Neuron (in vitro differentiated cells): Measurements from ENCODE around the gene AGO1.
A peak's percentile ranks its signal among the peaks of the same experiment; 100 is the strongest.
"Not testable (repeated sequence)": the region's sequence is repeated elsewhere in the genome, so short reads cannot be mapped to it uniquely, and the experiment has no call there.

ENCODE experiments used
- H2AFZ ChIP-seq: one replicate; pipeline ENCODE4 v1.6.1; 2013; ENCODE audit warnings: low read depth, mild to moderate bottlenecking, inconsistent platforms, low read length, moderate library complexity
- H3K27me3 ChIP-seq: one replicate; pipeline ENCODE4 v1.6.1; 2013; ENCODE audit warnings: low read length; ENCODE audit not compliant: insufficient read depth
- H3K36me3 ChIP-seq: one replicate; pipeline ENCODE4 v1.6.1; 2013; ENCODE audit warnings: low read length; ENCODE audit not compliant: insufficient read depth
- H3K4me1 ChIP-seq: one replicate; pipeline ENCODE4 v1.6.1; 2013; ENCODE audit warnings: low read length; ENCODE audit not compliant: insufficient read depth
- H3K4me3 ChIP-seq: 2 replicates; pipeline ENCODE4 v1.5.1; 2013; ENCODE audit warnings: mild to moderate bottlenecking, low read length, moderate library complexity
- H3K9me3 ChIP-seq: one replicate; pipeline ENCODE4 v1.6.1; 2013; ENCODE audit warnings: low read length

Gene AGO1

DNA sequence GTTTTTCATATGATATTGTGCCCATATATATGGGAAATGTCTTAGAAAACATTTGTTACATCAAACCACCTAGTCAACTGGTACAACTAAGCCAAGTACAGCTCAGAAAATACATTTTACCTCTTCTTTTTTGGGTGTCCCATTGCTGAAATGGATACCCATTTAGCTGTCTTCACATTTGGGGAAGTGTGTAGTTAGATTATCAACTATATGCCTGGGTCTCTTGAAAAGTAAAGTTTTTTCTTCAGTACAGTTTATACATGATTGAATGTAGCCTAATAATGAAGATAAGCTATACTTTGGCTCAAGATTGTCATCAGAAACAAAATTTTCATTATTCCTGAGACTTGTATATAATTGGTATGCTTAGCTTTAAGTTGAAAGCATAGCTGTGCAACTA is 49.9 kb downstream of the AGO1 start:
- H2AFZ ChIP-seq: no peak overlapping the region
- peaks cover 40% of the 10 kb centered on the region for H3K4me1 ChIP-seq
- H3K9me3 ChIP-seq: no peaks in the 10 kb centered on the region
- H3K4me3 ChIP-seq: peak overlapping the region; percentile 99
- peaks cover 2% of the 10 kb centered on the region for H3K36me3 ChIP-seq
- no peaks in the 10 kb centered on the region for H3K27me3 ChIP-seq

DNA sequence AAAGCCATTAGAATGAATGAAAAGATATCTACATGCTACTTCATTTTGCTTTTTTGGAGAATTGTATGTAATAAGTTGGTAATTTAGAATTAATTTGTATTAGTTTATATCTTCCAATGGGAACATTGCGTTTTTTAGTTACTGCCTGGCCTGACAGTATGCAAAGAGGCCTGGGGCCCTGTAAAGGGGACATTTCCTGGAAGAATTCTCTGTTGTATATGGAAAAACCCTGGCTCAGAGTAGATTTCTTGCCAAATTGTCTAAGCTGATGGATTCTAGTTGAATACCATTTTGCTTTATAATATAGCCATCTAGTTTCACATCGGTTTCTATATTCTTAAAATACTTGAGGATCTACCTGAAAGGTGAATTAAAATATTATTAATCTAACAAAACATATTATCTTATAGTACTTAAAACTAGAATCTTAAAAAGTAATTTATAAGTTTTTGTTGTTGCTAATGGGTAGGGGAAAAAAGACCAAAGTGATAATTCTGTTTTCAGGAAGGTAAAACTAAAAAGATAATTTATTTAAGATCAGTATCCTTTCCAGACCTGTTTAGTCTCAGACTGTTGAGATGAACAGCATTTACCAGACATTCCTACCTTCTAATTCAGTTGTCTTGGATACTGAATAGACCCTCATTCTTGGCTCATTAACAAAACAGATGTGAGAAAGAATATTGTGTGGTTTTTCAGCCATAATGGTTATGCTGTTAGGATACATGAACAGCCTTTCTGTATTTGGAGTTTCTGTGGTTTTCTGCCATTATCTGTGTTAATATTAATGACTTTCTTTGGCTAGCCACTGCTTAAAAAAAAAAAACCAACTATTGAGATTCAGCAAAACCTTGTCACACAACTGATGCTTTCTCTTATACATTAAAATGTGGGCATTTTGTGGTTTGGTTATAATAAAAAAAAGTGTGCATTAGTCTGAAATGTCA is 52.7 kb downstream of the AGO1 start:
- peak overlapping the region; percentile 27 for H3K4me3 ChIP-seq
- H3K27me3 ChIP-seq: no peaks in the 10 kb centered on the region
- H3K9me3 ChIP-seq: no peaks in the 10 kb centered on the region
- H3K36me3 ChIP-seq: peaks cover 5% of the 10 kb centered on the region
- H2AFZ ChIP-seq: no peak overlapping the region
- H3K4me1 ChIP-seq: peaks cover 33% of the 10 kb centered on the region

DNA sequence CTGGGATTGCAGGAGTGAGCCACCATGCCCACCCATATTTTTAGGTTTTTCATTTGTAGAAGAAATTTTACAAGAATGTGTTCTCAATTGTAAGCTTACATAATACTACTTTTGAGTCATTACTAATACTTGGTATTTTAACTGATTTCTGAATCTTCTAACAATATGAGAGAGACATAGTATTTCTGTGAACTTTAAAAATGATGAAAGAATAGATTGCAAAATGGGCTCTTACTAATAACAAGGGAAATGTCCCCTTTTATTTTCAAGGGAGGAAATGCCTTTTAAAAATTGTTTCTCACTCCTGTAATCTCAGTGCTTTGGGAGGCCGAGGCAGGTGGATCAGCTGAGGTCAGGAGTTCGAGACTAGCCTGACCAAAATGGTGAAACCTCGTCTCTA is 53.8 kb downstream of the AGO1 start:
- Histone ChIP-seq H3K27me3 (no peaks in the 10 kb centered on the region), H3K4me1 (peaks cover 33% of the 10 kb centered on the region), H3K36me3 (peaks cover 8% of the 10 kb centered on the region), H2AFZ (no peak overlapping the region), H3K4me3 (no peak overlapping the region), H3K9me3 (no peaks in the 10 kb centered on the region)

- Histone ChIP-seq H3K4me3 (no peak overlapping the region), H3K27me3 (no peaks in the 10 kb centered on the region), H3K36me3 (peaks cover 8% of the 10 kb centered on the region), H3K4me1 (peaks cover 19% of the 10 kb centered on the region), H2AFZ (no peak overlapping the region), H3K9me3 (no peaks in the 10 kb centered on the region)
Measured at GRCh38 chr1:35939484-35939883, 56.5 kb downstream of the AGO1 start.

GRCh38 chr1:35945327-35945726 is 62.3 kb downstream of the AGO1 start:
- Histone ChIP-seq H3K4me1 (no peaks in the 10 kb centered on the region), H3K9me3 (no peaks in the 10 kb centered on the region), H3K4me3 (no peak overlapping the region), H3K27me3 (no peaks in the 10 kb centered on the region), H2AFZ (no peak overlapping the region), H3K36me3 (peaks cover 21% of the 10 kb centered on the region)

GRCh38 chr1:35947547-35947946 is 64.5 kb downstream of the AGO1 start:
- Histone ChIP-seq H2AFZ (no peak overlapping the region), H3K27me3 (no peaks in the 10 kb centered on the region), H3K9me3 (no peaks in the 10 kb centered on the region), H3K4me1 (no peaks in the 10 kb centered on the region), H3K4me3 (no peak overlapping the region), H3K36me3 (peaks cover 18% of the 10 kb centered on the region)

DNA sequence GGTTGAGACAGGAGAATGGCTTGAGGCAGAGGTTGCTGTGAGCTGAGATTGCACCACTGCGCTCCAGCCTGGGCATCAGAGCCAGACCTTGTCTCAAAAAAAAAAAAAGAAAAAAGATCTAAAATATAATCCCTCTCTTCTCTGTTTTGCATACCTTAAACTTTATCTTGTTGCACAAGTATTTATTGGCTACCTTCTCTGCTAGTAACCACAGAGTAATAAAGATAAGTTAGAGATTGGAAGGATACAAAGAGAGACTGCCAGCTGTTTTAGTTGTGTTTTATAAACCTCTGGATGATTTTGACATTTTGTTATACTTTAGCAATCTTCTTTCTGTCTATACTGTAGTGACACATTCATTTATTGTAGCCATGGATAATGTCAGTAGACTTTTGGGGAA is 75.5 kb downstream of the AGO1 start:
- H3K36me3 ChIP-seq: peaks cover 3% of the 10 kb centered on the region
- H2AFZ ChIP-seq: no peak overlapping the region
- no peaks in the 10 kb centered on the region for H3K4me1 ChIP-seq
- no peak overlapping the region for H3K4me3 ChIP-seq
- no peaks in the 10 kb centered on the region for H3K9me3 ChIP-seq
- no peaks in the 10 kb centered on the region for H3K27me3 ChIP-seq

DNA sequence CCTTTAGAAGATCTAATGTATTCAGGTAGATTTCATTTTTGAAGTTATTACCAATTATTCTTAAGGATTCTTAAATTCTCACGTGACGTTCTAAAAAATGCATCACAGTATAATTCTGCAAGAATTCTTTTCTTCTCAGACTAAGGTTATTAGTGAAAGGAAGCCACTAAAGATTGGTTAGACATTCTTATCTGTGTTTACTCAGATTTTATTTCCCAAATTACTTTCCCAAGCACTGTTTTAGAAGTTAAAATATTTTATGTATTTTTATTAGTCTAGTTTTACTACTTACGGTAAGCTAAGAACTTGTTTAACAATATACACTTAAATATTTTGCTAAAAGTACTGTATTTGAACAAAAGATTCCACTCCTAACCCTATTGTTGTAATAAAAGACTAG is 76.3 kb downstream of the AGO1 start:
- Histone ChIP-seq H3K4me1 (no peaks in the 10 kb centered on the region), H3K4me3 (no peak overlapping the region), H3K36me3 (peaks cover 3% of the 10 kb centered on the region), H2AFZ (no peak overlapping the region), H3K9me3 (no peaks in the 10 kb centered on the region), H3K27me3 (no peaks in the 10 kb centered on the region)

GRCh38 chr1:35962952-35963351 is 79.9 kb downstream of the AGO1 start:
- Histone ChIP-seq H2AFZ (no peak overlapping the region), H3K4me3 (no peak overlapping the region), H3K9me3 (no peaks in the 10 kb centered on the region), H3K4me1 (no peaks in the 10 kb centered on the region), H3K27me3 (no peaks in the 10 kb centered on the region), H3K36me3 (peaks cover 13% of the 10 kb centered on the region)

DNA sequence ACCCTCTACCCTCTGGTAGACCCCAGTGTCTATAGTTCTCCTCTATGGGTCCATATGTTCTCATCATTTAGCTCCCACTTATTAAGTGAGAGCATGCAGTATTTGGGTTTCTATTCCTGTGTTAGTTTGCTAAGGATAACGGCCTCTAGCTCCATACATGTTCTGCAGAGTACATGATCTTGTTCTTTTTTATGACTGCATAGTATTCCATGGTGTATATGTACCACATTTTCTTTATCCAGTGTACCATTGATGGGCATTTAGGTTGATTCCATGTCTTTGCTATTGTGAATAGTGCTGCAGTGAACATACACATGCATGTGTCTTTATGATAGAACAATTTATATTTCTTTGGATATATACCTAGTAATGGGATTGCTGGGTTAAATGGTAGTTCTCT is 81.3 kb downstream of the AGO1 start:
- not testable (repeated sequence) for H3K4me3 ChIP-seq, H3K9me3 ChIP-seq, H3K4me1 ChIP-seq, H3K27me3 ChIP-seq, H2AFZ ChIP-seq
- H3K36me3 ChIP-seq: peaks cover 21% of the 10 kb centered on the region

GRCh38 chr1:35968396-35968795 is 85.4 kb downstream of the AGO1 start:
- H3K4me3 ChIP-seq: no peak overlapping the region
- no peaks in the 10 kb centered on the region for H3K27me3 ChIP-seq
- no peaks in the 10 kb centered on the region for H3K9me3 ChIP-seq
- H2AFZ ChIP-seq: no peak overlapping the region
- peaks cover 36% of the 10 kb centered on the region for H3K36me3 ChIP-seq
- H3K4me1 ChIP-seq: no peaks in the 10 kb centered on the region

DNA sequence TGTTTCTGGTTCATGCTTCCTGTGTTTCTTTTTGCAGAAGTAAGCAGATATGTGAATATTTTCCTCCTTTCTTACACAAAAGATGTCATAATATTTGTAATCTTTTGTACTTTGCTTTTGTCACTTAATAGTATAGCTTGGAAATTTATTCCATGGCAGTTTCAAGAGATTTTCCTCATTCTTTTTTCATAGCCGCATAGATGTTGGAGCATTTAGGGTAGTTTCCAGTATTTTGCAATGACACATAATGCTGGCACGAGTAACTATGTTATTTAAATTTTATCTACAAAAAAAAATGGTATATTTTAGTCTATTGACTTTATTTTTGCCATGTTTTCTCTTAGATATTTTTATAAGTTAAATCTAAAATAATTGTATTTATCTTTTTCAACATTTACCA is 88.6 kb downstream of the AGO1 start:
- no peaks in the 10 kb centered on the region for H3K4me1 ChIP-seq
- no peak overlapping the region for H2AFZ ChIP-seq
- no peak overlapping the region for H3K4me3 ChIP-seq
- no peaks in the 10 kb centered on the region for H3K27me3 ChIP-seq
- peaks cover 59% of the 10 kb centered on the region for H3K36me3 ChIP-seq
- H3K9me3 ChIP-seq: no peaks in the 10 kb centered on the region

DNA sequence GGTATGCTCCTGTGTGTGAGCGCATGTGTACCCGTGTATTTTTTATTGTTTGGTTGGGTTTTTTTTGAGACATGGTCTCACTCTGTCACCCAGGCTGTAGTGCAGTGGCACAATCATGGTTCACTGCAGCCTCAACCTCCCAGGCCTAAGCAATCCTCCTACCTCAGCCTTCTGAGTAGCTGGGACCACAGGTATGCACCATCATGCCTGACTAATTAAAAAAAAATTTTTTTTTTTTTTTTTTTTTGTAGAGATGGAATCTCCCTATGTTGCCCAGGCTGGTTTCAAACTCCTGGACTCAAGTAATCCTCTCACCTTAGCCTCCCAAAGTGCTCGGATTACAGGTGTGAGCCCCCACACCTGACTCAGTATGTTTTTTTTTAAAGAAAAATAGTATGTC is 89.6 kb downstream of the AGO1 start:
- peaks cover 59% of the 10 kb centered on the region for H3K36me3 ChIP-seq
- H3K27me3 ChIP-seq, H3K9me3 ChIP-seq, H3K4me3 ChIP-seq, H2AFZ ChIP-seq, H3K4me1 ChIP-seq: not testable (repeated sequence)

- peaks cover 3% of the 10 kb centered on the region for H3K9me3 ChIP-seq
- H3K4me3 ChIP-seq: no peak overlapping the region
- H3K27me3 ChIP-seq: no peaks in the 10 kb centered on the region
- peaks cover 59% of the 10 kb centered on the region for H3K36me3 ChIP-seq
- no peaks in the 10 kb centered on the region for H3K4me1 ChIP-seq
- no peak overlapping the region for H2AFZ ChIP-seq
Measured at GRCh38 chr1:35980090-35980489, 97.1 kb downstream of the AGO1 start.
